Nephron progenitor cell (in vitro differentiated cells): Measurements from ENCODE around the gene XRN1.

Experiments used
- DNase-seq: peaks from one replicate; pipeline ENCODE4 v3.0.0; 2021
- H3K27ac Mint-ChIP-seq: 2 replicates; pipeline ENCODE4 v1.8.0; 2021; ENCODE audit warnings: mild to moderate bottlenecking, moderate library complexity, mixed read lengths
- H3K27me3 Mint-ChIP-seq: 2 replicates; pipeline ENCODE4 v1.8.0; 2021; ENCODE audit warnings: mild to moderate bottlenecking, low read depth, mixed read lengths; ENCODE audit not compliant: poor library complexity
- H3K36me3 Mint-ChIP-seq: 2 replicates; pipeline ENCODE4 v1.8.0; 2021; ENCODE audit warnings: low read depth, mixed read lengths
- H3K4me1 Mint-ChIP-seq: 2 replicates; pipeline ENCODE4 v1.8.0; 2021; ENCODE audit warnings: mixed read lengths
- H3K4me3 Mint-ChIP-seq: 2 replicates; pipeline ENCODE4 v1.8.0; 2021; ENCODE audit warnings: mild to moderate bottlenecking, moderate library complexity, mixed read lengths
- H3K9me3 Mint-ChIP-seq: 2 replicates; pipeline ENCODE4 v1.8.0; 2021; ENCODE audit warnings: mild to moderate bottlenecking, moderate library complexity, mixed read lengths
- CTCF ChIP-seq: fragments of 200-600 bp; sonication (generic); IDR thresholded peaks from 2 replicates; pipeline ENCODE4 v1.5.0; 2021; ENCODE audit warnings: antibody characterized with exemption

The XRN1 gene

GRCh38 chr3:142298626-142299025 is 149.2 kb downstream of the XRN1 start:
- H3K4me1 Mint-ChIP-seq, result no peaks in the 10 kb centered on the region
- H3K4me3 Mint-ChIP-seq, result no peak overlapping the region
- no peak for TF ChIP-seq CTCF
- no peak overlapping the region for H3K27ac Mint-ChIP-seq
- DNase-seq, result no peak
- peaks cover 22% of the 10 kb centered on the region for H3K36me3 Mint-ChIP-seq
- H3K9me3 Mint-ChIP-seq, result peaks cover 35% of the 10 kb centered on the region
- peaks cover 2% of the 10 kb centered on the region for H3K27me3 Mint-ChIP-seq

DNA sequence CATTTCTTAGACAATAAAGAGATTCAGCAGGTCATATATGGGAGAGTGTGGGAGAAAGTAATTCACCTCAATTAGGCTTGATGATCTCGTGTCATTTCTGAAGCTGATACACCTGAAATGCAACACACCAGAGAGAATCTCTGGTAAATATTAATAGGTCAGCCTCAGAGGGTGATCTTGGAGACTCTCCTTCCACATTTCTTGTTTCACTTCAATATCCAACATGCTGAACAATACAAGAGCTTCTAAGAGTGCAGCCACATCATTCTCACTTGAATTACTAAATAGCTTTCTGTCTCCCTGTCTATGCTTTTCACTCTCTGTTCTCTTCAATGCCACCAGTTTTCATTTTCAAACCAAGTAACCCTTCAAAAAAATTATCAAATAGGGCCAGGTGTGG is 151.3 kb downstream of the XRN1 start:
- Mint-ChIP-seq H3K27me3 (peaks cover 4% of the 10 kb centered on the region), H3K9me3 (peaks cover 14% of the 10 kb centered on the region), H3K4me3 (no peak overlapping the region), H3K27ac (no peak overlapping the region), H3K4me1 (no peaks in the 10 kb centered on the region), H3K36me3 (peaks cover 3% of the 10 kb centered on the region)
- DNase-seq, result no peak
- TF ChIP-seq CTCF, result no peak

- Mint-ChIP-seq H3K27me3 (peaks cover 2% of the 10 kb centered on the region), H3K27ac (no peak overlapping the region), H3K4me3 (no peak overlapping the region), H3K36me3 (peaks cover 21% of the 10 kb centered on the region), H3K9me3 (peaks cover 56% of the 10 kb centered on the region), H3K4me1 (no peaks in the 10 kb centered on the region)
- TF ChIP-seq CTCF, result no peak
- no peak for DNase-seq
Observed at GRCh38 chr3:142287866-142288638, 159.8 kb downstream of the XRN1 start.

- Mint-ChIP-seq H3K27ac (no peak overlapping the region), H3K36me3 (peaks cover 20% of the 10 kb centered on the region), H3K4me3 (no peak overlapping the region), H3K27me3 (no peaks in the 10 kb centered on the region), H3K9me3 (peaks cover 46% of the 10 kb centered on the region), H3K4me1 (no peaks in the 10 kb centered on the region)
- no peak for DNase-seq
- no peak for TF ChIP-seq CTCF
Observed at GRCh38 chr3:142285083-142285517, 162.7 kb downstream of the XRN1 start.

GRCh38 chr3:142282503-142282902 is 165.3 kb downstream of the XRN1 start:
- H3K27ac Mint-ChIP-seq, result no peak overlapping the region
- H3K9me3 Mint-ChIP-seq, result peaks cover 26% of the 10 kb centered on the region
- peaks cover 4% of the 10 kb centered on the region for H3K36me3 Mint-ChIP-seq

More at GRCh38 chr3:142282503-142282902, 165.3 kb downstream of the XRN1 start:
- no peaks in the 10 kb centered on the region for H3K4me1 Mint-ChIP-seq
- DNase-seq, result no peak
- H3K4me3 Mint-ChIP-seq, result no peak overlapping the region
- H3K27me3 Mint-ChIP-seq, result peaks cover 4% of the 10 kb centered on the region
- no peak for TF ChIP-seq CTCF
